ENCODE data around the gene ZC3H10. TPM values are rescaled to one million over a fixed set of nuclear protein-coding genes. Genes with fewer than 3 reads are reported as not detected.

ZC3H10 gene
- total RNA-seq, 2 donors from 2014 or later: 2.1 to 2.9 TPM

- Histone ChIP-seq H3K9me3 (no peaks in the 10 kb centered on the region), H3K27ac (no peak overlapping the region)
- no peak for TF ChIP-seq CTCF (IDR thresholded peaks at IDR 0.05)
Observed at GRCh38 chr12:56130876-56131275, 12.8 kb downstream of the ZC3H10 start.

GRCh38 chr12:56134897-56135296 is 16.8 kb downstream of the ZC3H10 start:
- Histone ChIP-seq H3K36me3 (peaks cover 79% of the 10 kb centered on the region), H3K4me1 (peaks cover 0 to 6% of the 10 kb centered on the region in 2 donors), H3K27ac (no peak overlapping the region), H3K9me3 (no peaks in the 10 kb centered on the region), H3K27me3 (no peaks in the 10 kb centered on the region), H3K4me3 (no peak overlapping the region)
- no peak for DNase-seq (ENCODE audit: low spot score)
- no peak for TF ChIP-seq CTCF (IDR thresholded peaks at IDR 0.05)

More at GRCh38 chr12:56130876-56131275, 12.8 kb downstream of the ZC3H10 start:
- H3K27me3 ChIP-seq: no peaks in the 10 kb centered on the region
- H3K36me3 ChIP-seq: peaks cover 40% of the 10 kb centered on the region
- no peak overlapping the region for H3K4me3 ChIP-seq
- H3K4me1 ChIP-seq: peaks cover 0 to 36% of the 10 kb centered on the region in 2 donors
- DNase-seq (ENCODE audit: low spot score): no peak

- Histone ChIP-seq H3K36me3 (peaks cover 88% of the 10 kb centered on the region), H3K27me3 (no peaks in the 10 kb centered on the region), H3K27ac (no peak overlapping the region), H3K4me3 (no peak overlapping the region), H3K4me1 (peaks cover 0 to 2% of the 10 kb centered on the region in 2 donors), H3K9me3 (no peaks in the 10 kb centered on the region)
- TF ChIP-seq CTCF (IDR thresholded peaks at IDR 0.05): no peak
- no peak for DNase-seq (ENCODE audit: low spot score)
Observed at GRCh38 chr12:56137853-56138571, 19.9 kb downstream of the ZC3H10 start.

- no peaks in the 10 kb centered on the region for H3K27me3 ChIP-seq
- H3K9me3 ChIP-seq: no peaks in the 10 kb centered on the region
- no peak for DNase-seq (ENCODE audit: low spot score)
- TF ChIP-seq CTCF (IDR thresholded peaks at IDR 0.05): no peak
- peaks cover 75% of the 10 kb centered on the region for H3K36me3 ChIP-seq
- peak overlapping the region in 1 of 2 donors; percentile 74 for H3K27ac ChIP-seq
- H3K4me1 ChIP-seq: peaks cover 0 to 16% of the 10 kb centered on the region in 2 donors
- no peak overlapping the region for H3K4me3 ChIP-seq
Observed at GRCh38 chr12:56141946-56142784, 24.1 kb downstream of the ZC3H10 start.

- no peak for TF ChIP-seq CTCF (IDR thresholded peaks at IDR 0.05)
- peaks cover 64% of the 10 kb centered on the region for H3K36me3 ChIP-seq
- H3K4me1 ChIP-seq: peaks cover 0 to 18% of the 10 kb centered on the region in 2 donors
- H3K9me3 ChIP-seq: no peaks in the 10 kb centered on the region
- H3K27me3 ChIP-seq: no peaks in the 10 kb centered on the region
- H3K27ac ChIP-seq: peak overlapping the region; percentile 67 to 74
- DNase-seq (ENCODE audit: low spot score): no peak
- H3K4me3 ChIP-seq: no peak overlapping the region
Observed at GRCh38 chr12:56143217-56143616, 25.2 kb downstream of the ZC3H10 start.

All from right atrium auricular region (tissue), 2 donors.